Cardiac fibroblast (primary cell): ENCODE results near the gene PDE4D.

Source experiments
- DNase-seq, 2 donors: peaks; one replicate each; pipeline versions ENCODE4 v3.0.0 to v3.0.0-alpha.2; 2010; ENCODE audit warnings: low read depth in 2 of 2
- H3K4me3 ChIP-seq, 2 donors: replicated peaks in 1 of 2; 1 replicate in 1 of 2; 2 replicates in 1 of 2; pipeline ENCODE4 v1.5.1; 2011; ENCODE audit warnings: low read depth in 2 of 2, low read length in 2 of 2, mild to moderate bottlenecking in 2 of 2, moderate library complexity in 1 of 2
- TF ChIP-seq, protein P1 (sequence below): IDR thresholded peaks from one replicate; pipeline ENCODE4 v1.5.1; 2011; ENCODE audit warnings: low read depth, mild to moderate bottlenecking, low read length, inconsistent platforms

The PDE4D gene

DNA sequence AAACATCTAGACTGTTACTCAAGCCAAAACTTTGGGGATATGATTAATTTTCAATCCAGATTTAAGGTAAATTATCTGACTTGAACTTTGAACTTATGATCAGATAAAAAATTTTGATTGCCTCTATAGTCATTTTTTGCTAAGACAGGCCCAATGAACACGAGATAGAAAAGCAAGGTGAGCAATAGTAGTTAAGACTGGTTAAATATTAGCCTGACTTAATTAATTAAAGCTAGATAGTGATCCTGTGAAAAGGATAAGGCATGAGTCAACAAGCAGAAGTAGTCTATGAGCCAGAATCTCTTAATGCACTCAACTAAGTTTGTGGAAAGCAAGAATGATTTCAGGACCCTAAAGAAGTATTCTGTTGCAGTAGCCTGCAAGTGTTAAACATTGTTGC lies 66.5 kb downstream of the PDE4D start:
- H3K4me3 ChIP-seq, result no peak overlapping the region
- DNase-seq, result no peak
- TF ChIP-seq, protein P1, sequence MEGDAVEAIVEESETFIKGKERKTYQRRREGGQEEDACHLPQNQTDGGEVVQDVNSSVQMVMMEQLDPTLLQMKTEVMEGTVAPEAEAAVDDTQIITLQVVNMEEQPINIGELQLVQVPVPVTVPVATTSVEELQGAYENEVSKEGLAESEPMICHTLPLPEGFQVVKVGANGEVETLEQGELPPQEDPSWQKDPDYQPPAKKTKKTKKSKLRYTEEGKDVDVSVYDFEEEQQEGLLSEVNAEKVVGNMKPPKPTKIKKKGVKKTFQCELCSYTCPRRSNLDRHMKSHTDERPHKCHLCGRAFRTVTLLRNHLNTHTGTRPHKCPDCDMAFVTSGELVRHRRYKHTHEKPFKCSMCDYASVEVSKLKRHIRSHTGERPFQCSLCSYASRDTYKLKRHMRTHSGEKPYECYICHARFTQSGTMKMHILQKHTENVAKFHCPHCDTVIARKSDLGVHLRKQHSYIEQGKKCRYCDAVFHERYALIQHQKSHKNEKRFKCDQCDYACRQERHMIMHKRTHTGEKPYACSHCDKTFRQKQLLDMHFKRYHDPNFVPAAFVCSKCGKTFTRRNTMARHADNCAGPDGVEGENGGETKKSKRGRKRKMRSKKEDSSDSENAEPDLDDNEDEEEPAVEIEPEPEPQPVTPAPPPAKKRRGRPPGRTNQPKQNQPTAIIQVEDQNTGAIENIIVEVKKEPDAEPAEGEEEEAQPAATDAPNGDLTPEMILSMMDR, result no peak

DNA sequence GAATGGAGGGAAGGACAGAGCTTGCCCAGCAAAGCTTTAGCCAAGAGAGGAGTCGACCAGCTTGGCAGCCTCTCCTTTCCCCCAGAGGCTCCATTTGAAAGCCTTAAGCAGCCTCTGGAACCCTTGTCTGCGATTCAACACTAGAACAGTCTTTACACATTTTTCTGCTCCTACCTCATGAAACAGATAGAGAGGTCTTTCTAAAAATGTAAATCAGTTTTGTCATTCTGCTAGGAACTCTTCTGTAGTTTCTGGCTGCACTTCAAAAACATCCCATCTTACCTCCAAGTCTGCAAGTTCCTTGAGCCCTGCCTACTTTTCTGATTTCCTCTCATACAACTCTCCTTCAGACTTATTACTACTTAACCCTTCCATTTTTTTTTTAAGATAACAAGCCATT lies 70.1 kb downstream of the PDE4D start:
- no peak overlapping the region for H3K4me3 ChIP-seq
- DNase-seq, result no peak
- TF ChIP-seq, protein P1, result no peak

GRCh38 chr5:59819806-59820205 lies 73.7 kb downstream of the PDE4D start:
- TF ChIP-seq, protein P1, result no peak
- no peak overlapping the region for H3K4me3 ChIP-seq
- DNase-seq, result peak in 1 of 2 donors; percentile 16

DNA sequence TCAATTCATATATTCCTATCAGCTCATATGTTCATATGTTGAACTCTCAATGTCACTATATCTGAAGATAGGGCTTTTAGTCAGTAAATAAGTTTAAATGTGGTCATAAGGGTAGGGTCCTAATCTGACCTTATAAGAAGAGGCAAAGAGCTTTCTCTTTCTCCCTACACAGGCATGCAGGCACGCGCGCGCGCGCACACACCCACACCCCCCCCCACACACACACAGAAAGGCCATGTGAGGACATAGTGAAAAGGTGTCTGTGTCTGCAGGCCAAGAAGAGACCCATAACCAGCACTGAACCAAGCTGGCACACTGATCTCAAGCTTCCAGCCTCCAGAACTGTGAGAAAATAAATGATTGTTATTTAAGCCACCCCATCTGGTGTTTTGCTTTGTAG lies 76.0 kb downstream of the PDE4D start:
- no peak overlapping the region for H3K4me3 ChIP-seq
- DNase-seq, result no peak
- TF ChIP-seq, protein P1, result no peak

- no peak overlapping the region for H3K4me3 ChIP-seq
- TF ChIP-seq, protein P1, result no peak
- DNase-seq, result no peak
These were observed 76.7 kb downstream of the PDE4D start for GRCh38 chr5:59816654-59817300.

- DNase-seq, result no peak
- H3K4me3 ChIP-seq, result no peak overlapping the region
- TF ChIP-seq, protein P1, result no peak
These were observed 79.0 kb downstream of the PDE4D start for GRCh38 chr5:59814537-59814872.
